Activated T-cell treated with anti-CD3 and anti-CD28 coated beads, Interleukin-2, amount 50 U/mL, for 48 hours (primary cell): Measurements from ENCODE around the gene SEMA4D.

Source experiments
- DNase-seq, 2 experiments: peaks; one replicate each; pipeline ENCODE4 v3.0.0-alpha.2; 2020

Gene SEMA4D

GRCh38 chr9:89500008-89500407, 2.1 kb upstream of the SEMA4D start:
- no peak for DNase-seq

GRCh38 chr9:89498852-89499480, 1.1 kb upstream of the SEMA4D start:
- peak; percentile 58 to 66 for DNase-seq

DNA sequence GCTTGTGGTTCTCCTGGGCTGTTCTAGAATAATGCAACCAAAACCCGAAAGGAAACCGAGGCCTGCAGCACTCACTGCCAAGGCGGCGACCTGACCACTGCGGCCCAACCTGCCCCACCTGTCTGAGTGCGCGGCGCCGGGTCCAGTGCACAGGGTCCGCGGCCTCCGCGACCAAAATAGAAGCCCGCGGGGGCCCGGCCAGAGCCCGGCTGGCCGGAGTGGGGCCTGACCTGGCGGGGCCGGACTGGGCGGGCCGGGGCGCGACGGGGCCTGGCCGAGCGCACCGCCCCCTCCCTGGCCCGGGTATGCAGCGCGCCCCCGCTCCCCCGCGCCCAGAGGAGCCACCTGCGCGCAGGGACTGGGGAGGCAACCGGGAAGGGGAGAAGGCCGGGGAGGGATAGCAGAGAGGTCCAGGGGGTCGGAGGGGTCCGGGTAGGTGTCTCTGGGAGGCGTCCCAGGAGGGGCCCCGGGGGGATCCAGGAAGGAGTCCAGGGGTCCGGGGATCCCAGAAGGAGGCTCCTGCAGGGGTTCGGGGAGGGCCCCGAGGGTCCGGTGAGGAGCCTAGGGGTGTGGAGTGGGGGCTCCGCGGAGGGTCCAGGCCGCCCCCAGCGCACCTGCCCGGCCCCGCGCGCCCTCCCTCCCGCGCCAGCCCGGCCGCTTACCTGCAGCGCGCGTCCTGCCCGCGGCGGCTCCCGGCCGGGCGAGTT, 503 bp downstream of the SEMA4D start:
- no peak for DNase-seq

DNA sequence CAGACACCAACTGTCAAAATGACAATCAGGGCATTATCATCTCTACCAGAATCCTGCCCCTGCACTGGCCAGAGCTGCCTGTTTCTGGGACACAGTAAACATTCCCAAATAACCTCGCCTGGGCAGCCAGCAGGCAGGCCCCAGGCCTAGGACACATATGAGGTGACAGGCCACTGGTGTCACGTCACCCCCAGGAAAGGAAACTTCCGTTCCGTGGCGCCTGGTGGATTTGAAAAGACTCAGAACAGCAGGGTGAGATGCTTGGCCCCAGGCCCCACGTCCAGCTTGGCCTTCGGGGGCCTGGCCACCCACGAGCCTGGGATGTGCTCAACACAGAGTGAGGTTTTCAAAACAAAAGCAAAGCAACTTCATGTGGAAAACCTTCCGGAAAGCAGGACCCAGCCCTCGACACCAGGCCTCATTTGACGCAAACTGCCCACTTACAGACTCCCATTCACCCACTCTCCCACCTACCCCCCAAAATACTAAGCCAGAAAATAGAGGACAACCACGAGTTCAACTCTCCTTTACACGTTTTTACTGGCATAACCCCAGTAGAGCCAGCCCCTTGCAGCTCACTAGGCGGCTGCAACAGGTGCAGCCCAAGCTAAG, 1.2 kb downstream of the SEMA4D start:
- DNase-seq = peak; percentile 68 to 71

- DNase-seq = no peak
Observed at GRCh38 chr9:89495824-89496560, 1.9 kb downstream of the SEMA4D start.

DNA sequence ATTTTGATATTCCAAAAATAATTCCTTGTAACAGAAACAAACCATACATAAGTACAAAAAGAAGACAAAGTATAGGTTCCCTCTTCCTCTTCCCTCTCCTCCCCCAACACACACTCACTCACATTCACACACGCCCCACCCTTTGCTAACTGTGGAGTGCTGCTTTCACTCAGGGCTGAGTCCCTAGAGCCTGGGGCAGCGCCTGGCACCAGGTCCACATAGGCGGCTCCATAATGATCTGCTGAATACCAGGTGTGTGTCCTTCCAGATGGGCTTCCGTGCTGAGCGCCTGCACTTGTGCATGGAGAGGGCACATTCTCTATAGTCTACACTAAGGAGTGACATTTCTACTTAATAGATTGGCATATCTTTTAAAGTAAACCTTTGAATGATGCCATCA, 3.7 kb downstream of the SEMA4D start:
- DNase-seq = no peak

DNA sequence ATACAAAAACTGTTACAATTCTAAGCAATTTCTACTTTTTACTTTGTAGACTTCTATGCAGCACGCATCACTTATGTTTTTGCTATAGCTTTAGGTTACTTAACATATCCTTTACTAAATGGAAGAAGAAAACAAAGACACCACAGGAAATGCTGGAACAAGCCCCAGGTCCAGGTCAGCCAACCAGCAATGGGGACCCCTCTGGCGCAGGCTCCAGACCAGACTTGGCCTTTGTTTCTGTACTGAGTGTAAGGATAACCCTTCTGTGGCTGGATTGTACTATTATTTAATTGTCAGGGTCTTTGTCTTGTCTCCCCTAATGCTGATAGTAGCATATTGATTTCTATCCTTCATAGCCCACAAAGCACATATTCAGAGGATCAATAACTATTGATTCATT, 4.2 kb downstream of the SEMA4D start:
- DNase-seq = no peak

- no peak for DNase-seq
Observed at GRCh38 chr9:89493181-89493580, 4.7 kb downstream of the SEMA4D start.

DNA sequence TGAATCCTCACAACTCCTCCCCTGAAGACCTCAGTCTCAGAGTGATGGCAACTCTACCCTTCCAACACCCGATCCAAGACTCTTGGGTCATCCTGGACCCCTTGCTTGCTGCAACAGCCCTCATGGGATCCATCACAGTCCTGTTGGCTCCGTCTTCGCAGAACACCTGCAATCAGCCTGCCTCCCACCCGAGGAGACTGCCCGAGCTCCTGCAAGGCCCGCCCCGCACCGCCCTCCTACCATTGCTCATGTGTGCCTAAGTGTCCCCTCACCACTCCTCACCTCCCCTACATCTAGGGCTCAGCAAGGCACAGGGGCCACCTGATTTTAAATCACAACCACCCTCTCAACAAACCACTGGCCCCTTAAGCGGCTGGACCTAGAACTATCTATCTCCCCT, 5.3 kb downstream of the SEMA4D start:
- DNase-seq = no peak

DNA sequence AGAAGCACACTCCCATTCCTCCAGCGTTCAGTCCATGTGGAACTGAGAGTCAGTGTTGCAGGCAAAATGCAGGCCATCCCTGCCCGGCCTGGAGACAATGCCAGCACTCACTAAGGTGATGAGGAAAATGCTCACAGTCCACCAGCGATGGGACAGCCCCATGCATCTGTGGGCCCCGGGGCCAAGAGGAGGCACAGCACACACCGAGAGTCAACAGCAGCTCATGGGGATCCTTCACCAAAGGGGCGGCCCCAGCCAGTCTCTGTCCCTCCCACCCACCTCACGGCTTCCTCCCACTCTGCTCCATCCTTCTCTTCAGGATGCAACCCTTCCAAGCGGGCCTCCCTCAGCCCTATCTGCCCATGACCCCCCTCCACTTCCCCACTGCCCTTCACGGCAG, 6.2 kb downstream of the SEMA4D start:
- DNase-seq = peak; percentile 53 to 63

- peak; percentile 15 to 16 for DNase-seq
Observed at GRCh38 chr9:89489548-89490530, 8.1 kb downstream of the SEMA4D start.

GRCh38 chr9:89488936-89489335, 9.0 kb downstream of the SEMA4D start:
- DNase-seq = no peak

- DNase-seq = peak in 1 of 2 experiments; percentile 4
Observed at GRCh38 chr9:89488131-89488530, 9.8 kb downstream of the SEMA4D start.

- peak; percentile 24 to 26 for DNase-seq
Observed at GRCh38 chr9:89486681-89487080, 11.2 kb downstream of the SEMA4D start.

- DNase-seq = peak in 1 of 2 experiments; percentile 30
Observed at GRCh38 chr9:89484475-89485404, 13.2 kb downstream of the SEMA4D start.

- DNase-seq = peak; percentile 72 to 78
Observed at GRCh38 chr9:89483592-89484474, 14.1 kb downstream of the SEMA4D start.

DNA sequence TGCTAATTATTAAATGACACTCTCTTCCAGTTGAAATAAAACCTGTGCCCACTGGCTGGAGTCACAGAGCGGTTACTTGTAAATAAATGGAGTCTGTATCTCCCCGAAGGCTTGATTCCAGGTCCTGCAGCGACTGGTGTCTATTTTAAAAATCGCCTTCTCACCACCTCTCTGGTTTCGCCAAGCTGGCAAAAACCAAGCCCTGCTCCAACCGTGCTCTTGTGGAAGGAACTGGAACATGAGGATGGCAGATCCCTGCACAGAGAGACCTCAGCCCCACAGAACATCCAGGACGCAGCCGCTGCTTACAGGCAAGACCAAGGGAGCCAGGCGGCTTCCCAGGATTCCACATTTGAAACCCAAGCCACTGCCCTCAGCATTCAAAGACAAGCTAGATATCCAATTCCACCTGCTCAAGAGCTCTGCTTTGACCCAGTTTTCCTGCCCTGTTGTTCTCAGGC, 15.0 kb downstream of the SEMA4D start:
- peak; percentile 22 to 26 for DNase-seq

GRCh38 chr9:89482056-89482851, 15.7 kb downstream of the SEMA4D start:
- peak; percentile 45 to 52 for DNase-seq

GRCh38 chr9:89481538-89481915, 16.4 kb downstream of the SEMA4D start:
- DNase-seq = no peak
